ENCODE results near the gene ULK4.
"Not testable (repeated sequence)": the region's sequence is repeated elsewhere in the genome, so short reads cannot be mapped to it uniquely, and the experiment has no call there.

ULK4 gene

DNA sequence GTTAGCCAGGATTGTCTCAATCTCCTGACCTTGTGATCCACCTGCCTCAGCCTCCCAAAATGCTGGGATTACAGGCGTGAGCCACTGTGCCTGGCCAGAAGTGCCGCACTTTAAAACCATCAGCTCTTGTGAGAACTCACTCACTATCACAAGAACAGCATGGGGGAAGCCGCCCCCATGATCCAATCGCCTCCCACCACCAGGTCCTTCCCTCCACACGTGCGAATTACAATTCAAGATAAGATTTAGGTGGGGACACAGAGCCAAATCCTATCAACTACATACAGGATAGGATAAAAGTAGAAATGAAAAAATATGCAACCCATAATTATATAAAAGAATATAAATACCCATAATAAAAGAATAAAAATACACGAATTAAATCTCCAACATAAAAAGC, 199.0 kb downstream of the ULK4 start:
- not testable (repeated sequence) for DNase-seq (ENCODE audit: low spot score)

DNA sequence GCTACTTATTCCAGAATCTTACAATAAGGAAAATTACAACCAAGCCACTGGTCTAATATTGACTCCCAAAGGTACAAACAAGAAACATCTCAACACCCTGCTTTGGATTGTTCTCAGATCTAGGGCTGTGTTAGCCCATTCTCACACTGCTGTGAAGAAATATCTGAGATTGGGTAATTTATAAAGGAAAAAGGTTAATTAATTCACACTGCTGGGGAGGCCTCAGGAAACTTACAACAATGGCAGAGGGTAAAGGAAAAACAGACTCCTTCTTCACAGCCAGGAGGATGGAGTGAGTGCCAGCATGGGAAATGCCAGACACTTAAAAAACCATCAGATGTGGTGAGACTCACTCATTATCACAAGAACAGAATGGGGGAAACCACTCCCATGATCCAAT, 208.3 kb downstream of the ULK4 start:
- DNase-seq (ENCODE audit: low spot score) = no peak

DNA sequence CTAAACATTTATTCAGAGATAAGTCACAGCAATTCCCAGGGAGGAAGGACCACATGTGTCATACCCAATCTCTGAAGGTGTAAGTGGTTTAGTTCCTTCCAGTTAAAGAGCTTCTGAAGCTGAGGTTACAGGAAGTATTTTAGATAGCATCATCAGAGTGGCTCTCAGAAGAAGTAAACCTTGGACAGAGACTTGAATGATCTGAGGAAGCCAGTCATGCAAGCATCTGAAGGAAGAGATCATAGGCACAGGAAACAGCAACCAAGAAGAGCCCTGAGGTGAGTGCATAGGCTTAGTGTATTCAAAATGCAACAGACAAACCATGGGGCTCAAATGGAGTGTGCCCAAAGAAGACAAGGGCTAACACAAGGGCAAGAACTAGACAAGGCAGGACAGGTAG, 210.3 kb downstream of the ULK4 start:
- no peak for DNase-seq (ENCODE audit: low spot score)

DNA sequence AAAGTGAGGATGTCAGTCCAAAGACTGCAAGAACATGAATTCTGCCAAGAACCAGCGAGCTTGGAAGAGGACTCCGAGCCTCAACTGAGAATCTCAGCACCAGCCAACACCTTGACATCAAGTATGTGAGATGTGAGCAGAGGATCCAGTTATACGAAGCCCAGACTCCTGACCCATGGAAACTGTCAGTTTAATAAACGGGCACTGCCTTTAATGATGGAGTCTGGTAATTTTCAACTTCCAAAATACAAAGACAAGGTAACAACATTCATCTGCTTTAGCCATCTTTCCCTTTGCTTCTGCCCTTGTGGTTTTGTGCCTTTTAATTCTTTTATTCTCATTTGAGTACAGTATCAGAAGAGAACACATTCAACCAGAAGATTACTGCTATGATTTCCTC, 211.9 kb downstream of the ULK4 start:
- DNase-seq (ENCODE audit: low spot score) = no peak

DNA sequence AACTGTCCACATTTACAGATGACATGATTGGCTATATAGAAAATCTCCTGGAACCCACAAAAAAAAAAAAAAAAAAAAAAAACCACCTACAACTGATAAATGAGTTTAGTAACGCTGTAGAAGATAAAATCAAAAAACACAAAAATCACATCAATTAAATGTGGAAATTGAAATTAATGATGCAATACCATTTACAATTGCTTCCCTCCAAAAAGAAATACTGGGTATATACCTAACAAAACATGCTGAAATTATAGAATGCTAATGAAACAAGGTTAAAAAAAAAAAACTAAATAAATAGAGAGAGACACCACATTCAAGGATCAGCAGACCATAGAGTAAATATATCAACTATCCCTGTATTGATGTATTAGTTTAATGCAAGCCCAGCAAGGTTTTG, 215.7 kb downstream of the ULK4 start:
- DNase-seq (ENCODE audit: low spot score) = no peak

DNA sequence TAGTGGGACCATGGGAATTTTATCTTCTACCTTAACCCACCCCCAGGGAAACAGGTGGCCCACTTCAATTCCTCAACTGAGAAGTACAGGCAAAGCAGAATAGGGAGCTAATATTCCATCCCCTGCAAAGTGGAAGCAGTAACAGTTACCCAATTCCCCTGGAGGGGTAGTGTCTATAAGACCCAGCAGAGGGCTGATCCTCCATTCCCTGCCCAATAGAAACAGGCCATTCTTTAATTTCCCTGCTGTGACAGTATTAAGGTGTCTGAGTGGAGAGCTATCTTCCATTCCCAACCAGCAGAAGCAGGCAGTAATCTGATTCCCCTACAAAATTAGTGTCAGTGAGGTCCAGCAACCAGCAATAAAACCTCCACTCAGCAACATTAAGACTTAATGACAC, 219.8 kb downstream of the ULK4 start:
- DNase-seq (ENCODE audit: low spot score) = no peak

DNA sequence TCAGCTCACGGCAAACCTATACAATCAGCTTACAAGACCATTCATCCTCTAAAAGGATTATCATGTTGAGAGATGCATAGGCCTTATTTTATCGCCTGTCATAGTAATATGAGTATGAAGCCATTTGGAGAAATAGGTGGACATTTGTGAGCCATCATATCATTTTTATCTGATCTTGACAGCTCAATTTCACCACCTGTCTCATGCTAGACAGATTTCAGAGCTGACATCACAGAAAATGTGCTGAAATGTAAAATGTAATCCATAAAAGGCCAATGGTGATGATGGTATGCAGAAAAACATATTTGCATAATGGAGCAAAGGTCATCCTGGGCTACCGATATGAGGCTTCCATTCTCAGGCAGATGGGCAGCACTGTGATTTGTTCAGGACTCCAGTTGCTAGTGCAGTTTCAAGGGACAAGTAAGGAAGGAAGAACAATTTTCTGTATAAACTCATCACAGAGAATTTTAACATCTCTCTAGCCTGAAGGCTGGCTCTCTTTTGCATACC, 221.5 kb downstream of the ULK4 start:
- DNase-seq (ENCODE audit: low spot score) = no peak

DNA sequence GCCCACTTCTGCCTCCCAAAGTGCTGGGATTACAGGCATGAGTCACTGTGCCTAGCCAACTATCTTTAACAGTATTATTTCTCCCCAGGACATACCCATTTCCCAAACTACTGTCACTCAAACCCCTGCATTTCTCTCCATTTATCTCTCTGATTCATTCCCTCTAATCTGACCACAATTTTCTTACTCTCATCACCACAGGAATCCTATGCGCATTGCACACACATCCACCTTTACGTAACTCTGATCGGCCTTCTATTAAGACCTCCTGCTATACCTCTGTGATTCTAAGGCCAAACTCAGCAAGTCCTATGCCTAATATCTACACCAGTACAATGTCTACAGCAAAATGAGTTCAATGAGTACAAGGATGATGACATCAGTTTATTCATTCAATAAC, 235.0 kb downstream of the ULK4 start:
- no peak for DNase-seq (ENCODE audit: low spot score)

DNA sequence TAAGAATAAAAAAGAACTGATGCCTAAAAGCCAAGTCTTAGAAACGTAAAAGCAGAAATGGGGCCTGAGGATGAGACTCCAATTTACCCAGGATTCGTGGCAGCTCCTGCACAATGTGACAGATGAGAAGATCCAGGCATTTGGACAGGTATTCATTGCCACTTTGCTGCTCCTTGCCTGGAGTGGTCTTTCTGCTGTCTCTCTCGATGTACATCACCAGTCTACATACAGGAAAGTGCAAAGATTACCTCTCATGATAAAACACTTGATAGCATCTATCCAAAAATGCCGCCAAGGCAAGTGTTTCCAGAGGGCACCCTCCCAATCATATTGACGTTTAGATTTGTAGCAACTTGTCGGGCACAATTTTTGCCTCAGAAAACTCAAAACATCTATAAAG, 244.3 kb downstream of the ULK4 start:
- DNase-seq (ENCODE audit: low spot score) = no peak

DNA sequence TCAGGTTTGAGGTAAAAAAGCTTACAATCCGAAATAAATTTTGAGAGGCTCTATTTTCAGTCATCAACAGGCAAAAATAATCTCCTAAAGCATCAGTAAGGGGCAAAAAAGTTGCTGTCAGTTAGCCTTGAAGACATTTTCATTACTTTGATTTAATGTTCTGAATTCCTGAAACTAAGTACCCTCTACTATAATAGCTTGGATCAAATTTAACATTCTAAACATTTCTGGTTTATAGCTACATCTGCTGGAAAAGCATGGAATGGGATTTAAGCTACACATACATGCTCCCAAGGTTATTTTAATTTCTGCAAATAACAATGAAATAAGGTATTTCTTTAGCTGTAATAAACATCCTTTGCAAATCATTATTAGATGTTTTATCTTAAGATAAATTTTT, 245.4 kb downstream of the ULK4 start:
- no peak for DNase-seq (ENCODE audit: low spot score)

DNA sequence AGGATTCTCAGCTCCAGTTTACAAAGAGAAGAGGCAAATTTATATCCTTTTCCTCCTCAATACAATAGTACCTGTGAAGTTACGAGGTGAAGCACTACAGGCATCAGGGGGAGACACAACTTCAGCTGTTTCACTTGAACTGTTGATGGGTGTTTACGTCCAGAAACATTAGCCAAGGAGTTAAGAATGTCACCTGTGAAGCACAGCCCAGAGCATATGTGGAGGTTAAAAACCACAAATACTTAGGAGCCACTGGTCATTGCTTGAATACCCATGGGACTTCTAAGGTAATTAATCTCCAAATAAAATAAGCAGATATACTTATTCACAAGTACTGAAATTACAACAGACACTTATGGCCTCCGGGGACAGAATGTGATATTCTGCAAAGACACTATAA, 246.5 kb downstream of the ULK4 start:
- DNase-seq (ENCODE audit: low spot score) = no peak

DNA sequence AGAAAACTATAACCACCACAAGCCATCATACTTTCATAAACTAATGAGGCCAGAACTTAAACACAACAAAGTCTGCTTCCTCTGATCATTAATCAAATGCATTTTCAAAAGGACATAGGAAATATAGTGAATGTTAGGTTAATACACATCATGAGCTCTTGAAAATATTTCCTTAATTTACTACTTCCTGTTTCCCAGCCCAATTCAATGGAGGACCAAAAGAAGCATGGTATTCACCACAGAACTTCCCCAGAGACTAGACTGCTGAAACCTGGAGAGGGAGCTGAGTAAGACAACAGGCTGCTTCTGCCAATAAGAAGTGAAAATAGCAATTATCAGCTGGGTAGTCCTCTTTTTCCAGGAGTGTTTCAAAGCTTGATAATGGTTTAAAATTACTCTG, 250.3 kb downstream of the ULK4 start:
- no peak for DNase-seq (ENCODE audit: low spot score)

DNA sequence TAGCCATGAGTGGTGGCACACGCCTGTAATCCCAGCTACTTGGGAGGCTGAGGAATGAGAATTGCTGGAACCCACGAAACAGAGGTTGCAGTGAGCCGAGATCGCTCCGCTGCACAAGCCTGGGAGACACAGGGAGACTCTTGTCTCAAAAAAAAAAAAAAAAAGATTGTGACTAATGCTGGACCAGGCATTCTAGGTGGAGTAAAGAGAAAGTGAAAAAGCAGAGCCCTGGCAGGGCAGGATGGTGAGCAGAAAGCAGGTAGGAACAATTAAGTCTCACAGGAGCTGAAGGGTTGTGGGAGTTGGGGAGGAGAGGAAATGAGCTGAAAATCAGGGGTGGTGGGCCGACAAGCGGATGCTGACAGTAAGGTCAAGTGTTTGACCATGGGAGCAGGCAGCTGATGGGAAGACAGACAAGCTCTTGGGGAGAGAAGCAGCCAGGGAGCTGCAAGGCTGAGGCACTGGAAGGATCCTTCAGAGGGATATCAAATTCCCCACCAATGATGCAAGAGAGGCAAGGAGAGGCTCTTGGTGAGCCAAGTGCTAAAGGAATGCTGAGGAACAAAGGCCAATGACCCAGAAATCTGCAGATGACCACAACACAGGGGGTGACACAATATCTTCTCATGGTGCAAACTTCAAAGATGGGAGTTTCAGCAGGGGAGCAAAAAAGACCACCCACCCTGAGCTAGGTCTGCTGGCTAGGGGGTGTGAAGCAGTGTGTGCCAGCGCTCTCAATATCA, 251.1 kb downstream of the ULK4 start:
- no peak for DNase-seq (ENCODE audit: low spot score)

DNA sequence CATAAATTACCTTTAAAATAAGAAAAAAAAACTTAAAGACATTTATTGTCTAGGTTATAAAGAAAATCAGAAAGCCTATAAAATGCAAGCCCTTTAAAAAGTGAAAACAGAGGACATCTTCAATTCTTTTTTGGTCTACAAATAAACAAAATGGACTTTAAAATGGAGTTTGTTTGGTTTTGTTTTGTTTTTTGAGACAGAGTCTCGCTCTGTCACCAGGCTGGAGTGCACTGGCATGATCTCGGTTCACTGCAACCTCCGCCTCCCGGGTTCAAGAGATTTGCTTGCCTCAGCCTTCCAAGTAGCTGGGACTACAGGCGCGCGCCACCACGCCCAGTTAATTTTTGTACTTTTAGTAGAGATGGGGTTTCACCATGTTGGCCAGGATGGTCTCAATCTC, 252.7 kb downstream of the ULK4 start:
- DNase-seq (ENCODE audit: low spot score) = not testable (repeated sequence)

DNA sequence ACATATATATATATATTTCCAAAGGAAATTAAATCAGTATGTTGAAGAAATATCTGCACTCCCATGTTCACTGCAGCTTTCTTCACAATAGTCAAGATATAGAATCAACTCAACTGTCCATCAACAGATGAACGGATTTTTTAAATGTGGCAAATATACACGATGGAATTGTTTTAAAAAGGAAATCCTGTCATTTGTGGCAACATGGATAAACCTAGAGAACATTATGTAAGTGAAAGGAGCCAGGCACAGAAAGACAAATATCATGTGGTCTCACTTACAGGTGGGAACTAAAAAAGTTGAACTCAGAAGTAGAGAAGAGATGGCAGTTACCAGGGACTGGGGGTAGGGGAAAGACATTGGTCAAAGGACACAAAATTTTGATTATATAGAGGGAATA, 253.7 kb downstream of the ULK4 start:
- DNase-seq (ENCODE audit: low spot score) = no peak

DNA sequence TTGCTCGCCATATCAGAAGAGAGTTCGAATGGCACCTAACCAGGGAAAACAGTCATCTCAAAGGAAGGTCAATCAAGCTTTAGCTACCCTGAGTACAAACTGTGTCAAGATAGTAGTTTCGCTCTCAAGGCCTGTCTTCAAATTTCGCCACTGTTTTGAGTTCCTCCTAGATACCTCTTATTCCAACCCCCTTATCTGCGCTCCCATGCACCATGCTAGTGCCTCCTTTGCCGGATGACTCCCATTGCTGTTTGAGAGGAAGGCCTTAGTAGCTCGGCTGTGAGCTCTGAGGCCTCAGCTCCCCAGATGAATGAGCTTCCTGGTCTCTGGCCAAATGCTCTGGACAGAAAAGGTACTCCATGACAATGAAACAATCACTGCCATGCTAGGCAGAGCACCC, 256.0 kb downstream of the ULK4 start:
- DNase-seq (ENCODE audit: low spot score) = no peak

DNA sequence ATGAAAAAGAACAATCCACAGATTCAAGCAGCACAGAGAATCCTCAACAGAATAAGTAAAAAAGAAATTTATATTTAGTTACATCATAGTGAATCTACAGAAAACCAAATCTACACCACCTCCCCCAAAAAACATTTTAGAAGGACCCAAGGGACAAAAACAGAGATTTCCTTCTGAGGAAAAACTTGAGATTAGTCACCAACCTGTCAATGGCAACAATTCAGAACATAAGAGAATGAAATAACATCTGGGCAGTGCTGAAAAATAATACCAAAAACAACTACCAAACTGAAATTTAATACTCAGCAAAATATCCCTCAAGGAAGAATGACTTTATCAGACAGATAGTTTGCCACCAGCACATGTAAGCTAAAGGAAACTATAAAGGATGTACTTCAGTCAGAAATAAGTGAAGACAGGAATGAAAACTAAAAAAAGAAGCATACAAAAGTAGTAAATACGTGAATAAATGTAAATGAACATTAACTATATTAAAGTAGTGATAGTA, 260.7 kb downstream of the ULK4 start:
- no peak for DNase-seq (ENCODE audit: low spot score)

DNA sequence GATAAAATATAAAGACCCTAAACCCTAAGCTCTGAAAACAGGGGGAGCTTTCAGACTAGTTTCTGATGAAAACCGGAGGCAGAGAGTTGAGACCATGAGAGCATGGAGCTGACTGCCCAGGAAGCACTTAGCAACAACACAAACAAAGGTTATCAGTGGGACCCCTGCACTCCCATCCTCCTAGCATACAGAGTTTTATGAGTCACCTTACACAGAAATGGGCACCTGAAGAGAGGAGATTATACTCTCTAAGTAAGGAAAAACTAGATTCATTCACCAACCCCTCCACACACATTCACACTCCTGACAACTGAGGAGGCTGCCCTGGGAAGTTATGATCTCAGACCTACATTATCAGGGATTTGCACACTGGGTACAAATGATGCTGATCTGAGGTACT, 261.7 kb downstream of the ULK4 start:
- no peak for DNase-seq (ENCODE audit: low spot score)

DNA sequence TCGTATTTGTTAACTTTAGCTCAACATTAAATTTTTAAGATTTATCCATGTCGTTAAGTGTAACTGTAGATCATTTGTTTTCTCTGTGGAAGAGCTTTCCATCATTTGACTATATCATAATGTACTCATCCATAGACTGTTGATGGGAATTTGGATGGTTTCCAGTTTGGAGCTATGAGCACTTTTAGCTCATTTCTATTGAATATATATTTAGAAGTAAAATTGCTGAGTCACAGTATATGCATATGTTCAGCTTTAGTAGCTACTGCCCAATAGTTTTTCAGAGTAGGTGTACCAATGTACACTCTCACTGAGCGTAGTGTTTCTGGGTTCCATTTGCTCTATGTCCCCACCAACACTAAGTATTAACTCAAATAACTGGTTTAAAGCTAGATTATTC, 263.0 kb downstream of the ULK4 start:
- no peak for DNase-seq (ENCODE audit: low spot score)

DNA sequence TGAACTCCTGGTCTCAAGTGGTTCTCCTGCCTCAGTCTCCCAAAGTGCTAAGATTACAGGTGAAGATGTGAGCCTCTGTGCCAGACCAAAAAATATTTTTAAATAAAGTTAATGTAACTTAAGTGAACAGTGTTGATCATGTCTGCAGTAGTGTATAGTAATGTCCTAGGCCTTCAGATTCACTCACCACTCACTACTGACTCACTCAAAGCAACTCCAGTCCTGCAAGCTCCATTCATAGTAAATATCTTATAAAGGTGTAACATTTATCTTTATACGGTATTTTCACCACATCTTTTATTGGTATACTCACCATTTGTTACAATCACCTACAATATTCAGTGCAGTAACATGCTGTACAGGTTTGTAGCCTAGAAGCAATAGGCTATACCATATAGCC, 264.2 kb downstream of the ULK4 start:
- no peak for DNase-seq (ENCODE audit: low spot score)

DNA sequence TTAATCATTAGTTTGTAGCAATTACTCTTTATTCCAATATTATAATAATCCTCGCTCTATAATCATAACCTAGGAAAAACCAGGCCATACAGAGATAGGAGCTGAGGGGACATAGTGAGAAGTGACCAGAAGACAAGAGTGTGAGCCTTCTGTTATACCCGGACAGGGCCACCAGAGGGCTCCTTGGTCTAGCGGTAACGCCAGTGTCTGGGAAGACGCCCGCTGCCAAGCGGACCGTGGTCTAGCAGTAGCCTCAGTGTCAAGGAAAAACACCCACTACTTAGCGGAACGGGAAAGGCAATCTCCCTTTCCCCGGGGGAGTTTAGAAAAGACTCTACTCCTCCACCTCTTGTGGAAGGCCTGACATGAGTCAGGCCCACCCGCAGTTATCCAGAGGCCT, 266.1 kb downstream of the ULK4 start:
- DNase-seq (ENCODE audit: low spot score) = not testable (repeated sequence)

DNA sequence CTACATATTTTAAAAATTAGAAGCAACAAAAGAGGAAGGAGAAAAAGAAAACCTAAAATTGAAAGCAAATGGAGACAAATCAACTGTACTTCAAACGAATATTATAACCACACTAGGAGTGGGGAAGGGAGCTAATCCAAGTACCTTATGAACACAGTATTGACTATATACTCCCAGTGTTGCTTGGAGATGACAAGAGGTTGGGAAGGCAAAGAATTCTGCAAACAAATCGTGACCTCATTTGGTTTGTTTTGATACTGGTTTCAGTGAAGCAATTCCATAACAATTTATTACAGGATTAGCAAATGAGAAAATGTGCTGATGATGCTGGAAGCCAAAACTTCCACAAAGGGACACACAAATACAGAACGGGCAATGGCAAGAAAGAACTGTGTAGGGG, 268.1 kb downstream of the ULK4 start:
- DNase-seq (ENCODE audit: low spot score) = no peak

DNA sequence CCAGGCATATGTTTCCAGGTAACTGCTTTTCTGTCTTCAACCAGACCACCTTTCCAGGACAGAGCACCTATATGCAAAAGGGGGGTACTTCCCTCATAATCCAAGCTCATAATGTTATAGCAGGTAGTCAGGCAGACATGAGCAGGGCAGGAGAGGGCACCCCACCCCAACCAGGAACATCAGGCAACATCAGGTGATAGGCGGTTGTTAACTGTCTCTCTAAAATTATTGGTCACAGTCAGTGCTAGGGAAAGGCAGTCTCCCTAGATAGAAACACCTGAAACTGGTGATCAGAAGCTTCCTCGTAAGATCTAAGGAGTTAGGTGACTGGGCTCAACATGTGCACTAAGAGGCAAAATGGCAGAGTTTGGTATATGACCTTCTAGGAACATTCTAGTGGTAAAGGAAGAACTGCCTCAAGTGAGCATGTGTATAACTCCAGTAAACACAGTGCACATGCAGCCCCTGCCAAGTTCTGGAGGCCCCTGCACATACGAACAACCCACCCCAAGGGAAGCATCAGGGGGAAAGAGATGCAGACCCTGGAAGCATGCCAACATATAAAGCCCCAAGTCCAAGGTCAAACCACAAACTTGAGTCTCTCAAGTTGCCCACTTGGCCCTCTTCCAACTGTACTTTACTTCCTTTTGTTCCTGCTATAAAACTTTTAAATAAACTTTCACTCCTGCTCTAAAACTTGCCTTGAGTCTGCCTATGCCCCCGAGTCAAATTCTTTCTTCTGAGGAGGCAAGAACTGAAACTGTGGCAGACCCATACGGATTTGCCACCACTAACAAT, 270.9 kb downstream of the ULK4 start:
- no peak for DNase-seq (ENCODE audit: low spot score)

All from germinal center (tissue), 1 donor.